Hepatocyte (in vitro differentiated cells): ENCODE data around the gene NUP210L. TPM values are rescaled to one million over a fixed set of nuclear protein-coding genes. Genes with fewer than 3 reads are reported as not detected.
A peak's percentile ranks its signal among the peaks of the same experiment; 100 is the strongest.

Source experiments
- DNase-seq: peaks from one replicate; pipeline ENCODE4 v3.0.0-alpha.2; 2016; ENCODE audit warnings: low spot score
- H2AFZ ChIP-seq: fragments of 200-600 bp; sonication (generic); 2 replicates; pipeline ENCODE4 v1.6.0; 2016; ENCODE audit warnings: antibody characterized with exemption, mild to moderate bottlenecking
- H3K27ac ChIP-seq: fragments of 200-600 bp; sonication (generic); 2 replicates; pipeline ENCODE4 v1.5.1; 2016; ENCODE audit warnings: mild to moderate bottlenecking
- H3K27me3 ChIP-seq: fragments of 200-600 bp; sonication (generic); 2 replicates; pipeline ENCODE4 v1.6.1; 2016
- H3K36me3 ChIP-seq: fragments of 200-600 bp; sonication (generic); replicated peaks from 2 replicates; pipeline ENCODE4 v1.5.1; 2016; ENCODE audit warnings: low read depth; ENCODE audit not compliant: insufficient read depth
- H3K4me1 ChIP-seq: fragments of 200-600 bp; sonication (generic); 2 replicates; pipeline ENCODE4 v1.5.1; 2016; ENCODE audit warnings: mild to moderate bottlenecking, moderate library complexity; ENCODE audit not compliant: insufficient read depth
- H3K4me2 ChIP-seq: fragments of 200-600 bp; sonication (generic); 2 replicates; pipeline ENCODE4 v1.6.0; 2016
- H3K4me3 ChIP-seq: fragments of 200-600 bp; sonication (generic); 2 replicates; pipeline ENCODE4 v1.5.1; 2016; ENCODE audit warnings: mild to moderate bottlenecking
- H3K79me2 ChIP-seq: fragments of 200-600 bp; sonication (generic); 2 replicates; pipeline ENCODE4 v1.6.0; 2017; ENCODE audit warnings: mild to moderate bottlenecking
- H3K9me2 ChIP-seq: fragments of 200-600 bp; sonication (generic); replicated peaks from 2 replicates; pipeline ENCODE4 v1.6.0; 2017; ENCODE audit warnings: mild to moderate bottlenecking; ENCODE audit not compliant: insufficient read depth
- H3K9me3 ChIP-seq: fragments of 200-600 bp; sonication (generic); 2 replicates; pipeline ENCODE4 v1.5.1; 2016; ENCODE audit warnings: low read depth, mild to moderate bottlenecking
- H4K20me1 ChIP-seq: fragments of 200-600 bp; sonication (generic); 2 replicates; pipeline ENCODE4 v1.6.0; 2016; ENCODE audit warnings: mild to moderate bottlenecking; ENCODE audit not compliant: insufficient read depth, poor library complexity, severe bottlenecking
- EZH2 ChIP-seq: fragments of 200-600 bp; sonication (generic); IDR thresholded peaks from 2 replicates; pipeline ENCODE4 v1.6.1; 2016; ENCODE audit warnings: antibody characterized with exemption, mild to moderate bottlenecking, borderline replicate concordance
- EZH2phosphoT487 ChIP-seq: fragments of 200-600 bp; sonication (generic); IDR thresholded peaks from one replicate; pipeline ENCODE4 v1.6.1; 2018; ENCODE audit warnings: antibody characterized with exemption, mild to moderate bottlenecking, low read depth, moderate library complexity; ENCODE audit not compliant: unreplicated experiment, severe bottlenecking
- WGBS: methylation state at CpG from one replicate; pipeline ENCODE4 v1.1.6; 2016; ENCODE audit warnings: low lambda C conversion rate; ENCODE audit errors: missing lambda C conversion rate; 5-methylcytosine and 5-hydroxymethylcytosine counted together
- polyA plus RNA-seq: library from polyadenylated mRNA; unstranded; fragments of >200 nt; fragmentation: Nextera tagmentation; extraction: Ambion mirVana; gene quantifications from 2 replicates; pipeline ENCODE4 v1.2.1, GENCODE V29; 2016
- total RNA-seq: library from RNA; depleted of rRNA; stranded (reverse); fragments of >200 nt; gene quantifications from 2 replicates; pipeline ENCODE4 v1.2.3, GENCODE V29; 2014
- TF ChIP-seq, protein P1 (sequence below): fragments of 200-600 bp; sonication (generic); IDR thresholded peaks from 2 replicates; pipeline ENCODE4 v1.5.1; 2016; ENCODE audit warnings: antibody characterized with exemption, mild to moderate bottlenecking; ENCODE audit not compliant: poor library complexity

NUP210L gene
- total and polyA plus RNA-seq, 2 experiments from 2014 or later: 0.03 TPM; not detected in 1

DNA sequence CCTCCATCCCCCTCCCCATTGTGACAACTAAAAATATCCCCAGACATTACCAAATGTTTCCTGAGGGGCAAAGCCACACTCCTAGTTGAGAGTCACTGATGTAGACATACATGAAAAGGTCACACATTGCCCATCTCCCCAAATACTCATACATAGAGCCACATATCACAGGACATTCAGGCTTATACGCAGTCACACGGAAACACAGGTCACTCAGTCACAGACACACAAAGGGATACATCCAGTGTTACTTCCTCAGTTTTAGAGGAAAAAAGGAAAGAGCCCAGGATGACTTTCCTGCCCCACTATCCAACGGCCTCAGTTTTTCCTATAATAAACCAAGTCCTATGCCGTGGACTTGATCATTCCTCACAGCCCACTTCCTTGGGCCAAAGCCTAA is 193.5 kb downstream of the NUP210L start:
- no peaks in the 10 kb centered on the region for H3K9me3 ChIP-seq
- H3K4me2 ChIP-seq: peak overlapping the region; percentile 93
- peaks cover 61% of the 10 kb centered on the region for H3K79me2 ChIP-seq
- H3K27me3 ChIP-seq: no peaks in the 10 kb centered on the region
- no peak overlapping the region for H3K4me3 ChIP-seq
- WGBS: 84% methylated on average over 4 of the region's 4 CpGs
- H2AFZ ChIP-seq: no peak overlapping the region
- TF ChIP-seq EZH2phosphoT487 (no peak), EZH2 (no peak)
- TF ChIP-seq, protein P1, sequence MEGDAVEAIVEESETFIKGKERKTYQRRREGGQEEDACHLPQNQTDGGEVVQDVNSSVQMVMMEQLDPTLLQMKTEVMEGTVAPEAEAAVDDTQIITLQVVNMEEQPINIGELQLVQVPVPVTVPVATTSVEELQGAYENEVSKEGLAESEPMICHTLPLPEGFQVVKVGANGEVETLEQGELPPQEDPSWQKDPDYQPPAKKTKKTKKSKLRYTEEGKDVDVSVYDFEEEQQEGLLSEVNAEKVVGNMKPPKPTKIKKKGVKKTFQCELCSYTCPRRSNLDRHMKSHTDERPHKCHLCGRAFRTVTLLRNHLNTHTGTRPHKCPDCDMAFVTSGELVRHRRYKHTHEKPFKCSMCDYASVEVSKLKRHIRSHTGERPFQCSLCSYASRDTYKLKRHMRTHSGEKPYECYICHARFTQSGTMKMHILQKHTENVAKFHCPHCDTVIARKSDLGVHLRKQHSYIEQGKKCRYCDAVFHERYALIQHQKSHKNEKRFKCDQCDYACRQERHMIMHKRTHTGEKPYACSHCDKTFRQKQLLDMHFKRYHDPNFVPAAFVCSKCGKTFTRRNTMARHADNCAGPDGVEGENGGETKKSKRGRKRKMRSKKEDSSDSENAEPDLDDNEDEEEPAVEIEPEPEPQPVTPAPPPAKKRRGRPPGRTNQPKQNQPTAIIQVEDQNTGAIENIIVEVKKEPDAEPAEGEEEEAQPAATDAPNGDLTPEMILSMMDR: no peak
- no peaks in the 10 kb centered on the region for H3K36me3 ChIP-seq
- H3K27ac ChIP-seq: peak overlapping the region; percentile 98
- H4K20me1 ChIP-seq: peaks cover 15% of the 10 kb centered on the region
- H3K4me1 ChIP-seq: peaks cover 31% of the 10 kb centered on the region
- no peak for DNase-seq
- H3K9me2 ChIP-seq: no peaks in the 10 kb centered on the region

DNA sequence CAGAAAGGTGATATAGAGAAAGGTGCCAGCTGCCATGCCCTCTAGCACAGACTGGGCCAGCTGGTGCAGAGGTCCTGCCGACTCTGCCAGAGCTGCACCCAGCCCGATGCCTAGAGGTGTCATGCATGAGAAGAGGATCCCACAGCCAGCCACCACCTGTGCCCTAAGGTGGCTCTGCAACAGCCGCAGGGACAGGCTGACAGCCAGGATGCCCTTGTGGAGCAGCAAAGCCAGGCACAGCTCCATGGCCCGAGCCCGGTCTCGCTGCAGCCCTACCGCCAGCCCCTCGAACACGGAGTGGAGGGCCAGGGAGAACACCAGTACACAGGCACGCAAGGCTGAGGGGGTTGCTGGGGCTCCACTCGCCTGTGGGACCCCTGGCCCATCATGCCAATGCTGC is 194.7 kb downstream of the NUP210L start:
- Histone ChIP-seq H3K27ac (no peak overlapping the region), H3K4me3 (no peak overlapping the region), H3K4me2 (no peak overlapping the region), H3K9me2 (no peaks in the 10 kb centered on the region), H3K27me3 (no peaks in the 10 kb centered on the region), H3K36me3 (no peaks in the 10 kb centered on the region), H3K4me1 (peaks cover 26% of the 10 kb centered on the region), H2AFZ (no peak overlapping the region), H4K20me1 (peaks cover 27% of the 10 kb centered on the region), H3K9me3 (no peaks in the 10 kb centered on the region), H3K79me2 (peaks cover 64% of the 10 kb centered on the region)
- WGBS: 97% methylated on average over 11 of the region's 11 CpGs
- no peak for TF ChIP-seq EZH2phosphoT487
- TF ChIP-seq, protein P1: no peak
- TF ChIP-seq EZH2: no peak
- no peak for DNase-seq

DNA sequence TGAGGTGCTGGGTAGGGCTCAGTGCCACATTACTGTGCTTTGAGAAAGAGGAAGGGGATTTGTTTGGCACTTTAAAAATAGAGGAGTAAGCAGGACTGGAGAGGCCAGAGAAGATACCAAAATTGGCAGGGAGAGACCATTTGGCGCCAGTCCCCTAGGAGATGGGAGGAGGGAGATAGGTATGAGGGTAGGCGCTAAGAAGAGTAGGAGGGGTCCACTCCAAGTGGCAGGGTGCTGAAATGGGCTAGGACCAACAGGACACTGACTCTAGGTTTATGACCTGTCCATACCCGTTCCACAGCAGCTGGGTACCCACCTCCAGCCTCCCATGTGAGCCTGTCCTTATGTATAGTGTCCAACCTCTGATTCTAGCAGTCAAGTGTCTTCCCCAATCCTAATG is 195.4 kb downstream of the NUP210L start:
- TF ChIP-seq, protein P1: no peak
- TF ChIP-seq EZH2 (no peak), EZH2phosphoT487 (no peak)
- H3K79me2 ChIP-seq: peaks cover 64% of the 10 kb centered on the region
- WGBS: 94% methylated on average over 3 of the region's 3 CpGs
- no peaks in the 10 kb centered on the region for H3K9me3 ChIP-seq
- H3K4me3 ChIP-seq: no peak overlapping the region
- peaks cover 35% of the 10 kb centered on the region for H4K20me1 ChIP-seq
- peak overlapping the region; percentile 44 for H3K27ac ChIP-seq
- DNase-seq: no peak
- no peak overlapping the region for H2AFZ ChIP-seq
- no peak overlapping the region for H3K4me2 ChIP-seq
- H3K4me1 ChIP-seq: peaks cover 27% of the 10 kb centered on the region
- no peaks in the 10 kb centered on the region for H3K9me2 ChIP-seq
- no peaks in the 10 kb centered on the region for H3K27me3 ChIP-seq
- H3K36me3 ChIP-seq: no peaks in the 10 kb centered on the region

DNA sequence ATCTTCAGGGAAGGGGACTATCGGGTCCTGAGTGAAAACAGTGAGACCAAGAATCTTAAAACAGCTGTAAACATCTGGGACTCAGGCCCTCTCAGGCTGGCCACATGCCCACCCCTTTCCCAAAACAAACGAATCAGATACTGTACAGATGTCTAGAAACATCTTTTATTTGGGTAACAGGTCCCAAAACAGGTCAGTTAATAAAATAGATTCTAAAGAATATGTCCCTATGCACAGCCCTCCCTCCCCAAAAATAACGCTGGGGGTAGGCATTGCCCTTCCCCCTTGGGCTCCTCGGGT is 196.0 kb downstream of the NUP210L start:
- H3K36me3 ChIP-seq: no peaks in the 10 kb centered on the region
- peak overlapping the region; percentile 44 for H3K27ac ChIP-seq
- peaks cover 40% of the 10 kb centered on the region for H4K20me1 ChIP-seq
- H2AFZ ChIP-seq: no peak overlapping the region
- no peak for DNase-seq
- H3K9me2 ChIP-seq: no peaks in the 10 kb centered on the region
- no peak overlapping the region for H3K4me3 ChIP-seq
- peaks cover 68% of the 10 kb centered on the region for H3K79me2 ChIP-seq
- H3K4me1 ChIP-seq: peaks cover 28% of the 10 kb centered on the region
- TF ChIP-seq EZH2 (no peak), EZH2phosphoT487 (no peak)
- H3K27me3 ChIP-seq: no peaks in the 10 kb centered on the region
- WGBS: 49% methylated on average over 4 of the region's 4 CpGs
- no peaks in the 10 kb centered on the region for H3K9me3 ChIP-seq
- H3K4me2 ChIP-seq: peak overlapping the region; percentile 63
